ENCODE data around the gene TLCD3B.

GRCh38 chr16:30006095-30006473, 25.0 kb downstream of the TLCD3B start:
- no peak for TF ChIP-seq CTCF (IDR thresholded peaks at IDR 0.05; ENCODE audit: poor library complexity, severe bottlenecking)
- no peak for TF ChIP-seq EP300 (conservative IDR thresholded peaks at IDR 0.05; ENCODE audit: poor library complexity, severe bottlenecking)
- no peak for TF ChIP-seq TAF1 (IDR thresholded peaks at IDR 0.05; ENCODE audit: low read depth)
- no peak for TF ChIP-seq POLR2AphosphoS5 (IDR thresholded peaks at IDR 0.05)

Measured in neural cell (in vitro differentiated cells).